Occipital lobe (tissue), 2 donors: ENCODE measurements around the gene BPIFA3. TPM values are rescaled to one million over a fixed set of nuclear protein-coding genes. Genes with fewer than 3 reads are reported as not detected.
A peak's percentile ranks its signal among the peaks of the same experiment; 100 is the strongest.

Source experiments
- DNase-seq: peaks from one replicate; lab custom pipeline; 2025; lab: John Stamatoyannopoulos, UW
- total RNA-seq: library from RNA; depleted of rRNA; stranded (reverse); fragments of >200 nt; gene quantifications from one replicate; pipeline ENCODE4 v1.2.3, GENCODE V29; 2014

The BPIFA3 gene
- total RNA-seq, 1 donor from 2014 or later: not detected

DNA sequence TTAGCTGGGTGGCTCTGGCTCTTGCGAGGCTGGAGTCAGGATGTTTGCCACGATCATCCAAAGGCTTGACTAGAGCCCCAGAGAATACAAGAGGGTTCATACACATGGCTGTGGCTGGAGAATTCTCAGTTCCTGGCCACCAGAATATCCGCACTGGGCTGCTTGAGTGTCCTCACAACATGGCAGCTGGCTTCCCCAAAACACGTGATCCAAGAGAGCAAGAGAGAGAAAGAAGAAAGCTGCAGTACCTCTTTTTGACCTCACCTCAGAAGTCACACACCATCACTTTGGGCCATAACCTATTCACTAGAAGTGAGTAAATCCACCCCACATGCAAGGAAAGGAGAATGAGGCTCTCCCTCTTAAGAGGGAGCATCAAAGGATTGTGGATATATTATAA is 44.3 kb downstream of the BPIFA3 start:
- no peak for DNase-seq

DNA sequence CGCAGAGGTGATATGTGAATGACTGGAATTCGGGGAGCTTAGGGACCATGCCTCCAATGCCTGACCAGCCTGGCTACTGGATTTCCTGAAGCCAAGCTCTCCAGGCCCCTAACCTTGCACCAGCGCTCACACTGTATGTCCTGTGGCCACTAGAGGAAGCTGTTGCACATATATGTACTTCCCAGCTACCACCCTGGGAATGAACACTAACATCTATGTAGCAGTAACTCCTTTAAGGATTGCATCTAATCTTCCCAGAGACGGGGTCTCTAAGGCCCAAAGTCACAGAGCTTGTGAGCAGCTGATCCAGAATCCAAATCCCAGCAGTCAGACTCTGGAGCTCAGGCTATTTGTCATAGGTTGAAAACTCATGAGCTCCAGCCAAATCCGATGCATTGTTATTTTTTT is 45.5 kb downstream of the BPIFA3 start:
- DNase-seq: peak; percentile 16

DNA sequence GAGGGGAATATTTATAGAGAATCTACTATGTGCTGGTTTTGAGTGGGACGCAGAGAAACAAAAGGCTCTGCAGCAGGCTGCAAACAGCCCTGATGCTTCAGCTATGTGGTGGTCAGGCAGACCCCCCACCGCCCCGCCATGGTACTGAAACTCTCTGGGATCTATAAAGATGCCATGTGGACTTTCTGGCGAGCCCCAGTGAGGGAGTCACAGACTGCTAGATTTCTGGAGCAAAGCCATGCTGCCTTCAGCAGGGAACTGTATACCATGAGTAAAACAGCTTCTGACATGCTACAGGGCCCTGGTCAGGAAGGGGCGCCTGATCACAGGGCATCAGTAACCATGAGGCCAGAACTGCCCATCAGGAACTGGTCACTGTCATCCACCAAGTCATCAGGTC is 46.6 kb downstream of the BPIFA3 start:
- DNase-seq: no peak

DNA sequence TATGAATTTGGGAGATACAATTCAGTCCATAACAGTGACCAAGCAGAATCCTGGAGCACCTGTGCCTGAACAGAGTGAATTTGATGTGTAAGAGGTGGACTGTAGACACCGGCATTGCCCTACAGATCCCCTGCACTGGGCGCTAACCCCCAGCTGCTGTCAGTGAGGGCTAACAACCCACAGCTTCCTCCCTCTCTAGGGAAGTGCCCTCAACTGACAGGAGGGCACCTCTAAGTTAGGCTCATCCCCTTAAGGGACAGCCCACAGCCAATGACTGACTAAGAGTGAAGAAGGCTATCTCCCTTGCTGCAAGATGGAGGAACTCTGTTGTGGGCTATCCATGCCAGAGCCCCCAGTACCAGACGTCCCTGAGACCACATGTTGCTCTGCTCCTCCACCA is 50.5 kb downstream of the BPIFA3 start:
- DNase-seq: no peak

DNA sequence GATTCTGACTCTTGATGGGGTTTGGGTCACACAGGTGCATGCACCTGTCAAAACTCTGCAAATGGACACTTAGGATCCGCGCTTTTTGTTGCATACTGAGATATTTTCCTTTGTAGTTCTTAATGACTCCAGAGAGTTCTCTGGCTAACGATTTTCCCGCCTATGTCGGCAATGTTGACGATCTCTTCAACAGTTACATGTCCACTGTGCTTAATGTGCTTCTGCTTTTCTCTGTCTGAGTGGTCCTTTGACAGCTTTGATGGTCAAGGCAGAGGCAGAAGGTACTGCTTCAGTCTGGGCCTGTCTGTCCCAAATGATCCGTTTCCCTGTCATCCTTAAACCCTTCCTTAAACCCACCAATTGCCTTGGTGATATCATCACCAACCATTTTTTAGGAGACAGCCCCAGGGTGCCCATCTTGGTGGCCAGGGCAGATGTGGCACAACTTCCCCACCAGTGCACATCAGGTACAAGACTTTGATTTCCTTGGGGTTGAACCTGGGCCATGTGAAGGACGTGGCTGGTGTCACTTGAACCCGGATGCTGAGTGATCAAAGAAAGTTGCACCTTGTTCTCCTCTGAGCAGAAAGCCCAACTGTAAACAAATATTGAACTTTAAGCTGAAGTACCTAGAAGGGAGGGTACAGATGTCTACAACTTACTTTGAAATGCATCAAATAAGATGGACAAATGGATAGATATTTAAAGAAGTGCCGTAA is 55.2 kb downstream of the BPIFA3 start:
- DNase-seq: no peak

DNA sequence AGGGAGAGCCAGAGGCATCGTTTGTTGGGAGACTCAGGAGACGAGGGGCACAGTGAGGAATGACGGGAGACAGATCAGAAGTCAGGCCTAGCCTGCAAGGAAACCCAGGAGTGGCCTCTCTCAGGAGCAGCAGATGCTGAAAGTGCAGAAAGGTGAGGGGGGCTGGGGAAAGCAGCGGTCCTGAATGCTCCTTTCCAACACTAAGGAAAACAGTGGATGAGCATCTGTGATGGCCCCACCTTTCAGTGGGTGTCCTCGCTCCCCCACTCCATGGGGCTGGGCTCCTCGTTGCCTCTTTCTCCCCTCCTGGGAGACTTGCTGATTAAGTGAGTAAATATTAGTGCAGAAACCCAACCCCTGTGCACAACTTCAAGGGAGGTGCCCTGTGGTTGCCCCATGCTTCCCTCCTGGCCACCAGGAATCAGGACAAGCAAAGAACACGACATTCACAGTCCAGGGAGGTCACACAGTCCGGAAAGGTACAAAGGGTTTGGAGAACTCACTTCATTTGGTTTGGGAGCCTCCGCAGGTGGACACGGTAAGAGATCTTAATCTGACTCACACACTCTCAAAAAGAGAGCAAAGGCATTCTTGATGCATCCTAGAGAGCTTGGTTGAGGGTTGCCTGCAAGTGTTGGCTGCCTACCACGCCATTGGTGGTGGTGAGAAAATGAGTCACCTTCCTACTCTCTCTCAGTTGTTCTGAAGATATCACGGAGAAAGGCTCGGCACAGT is 56.1 kb downstream of the BPIFA3 start:
- peak; percentile 40 for DNase-seq

DNA sequence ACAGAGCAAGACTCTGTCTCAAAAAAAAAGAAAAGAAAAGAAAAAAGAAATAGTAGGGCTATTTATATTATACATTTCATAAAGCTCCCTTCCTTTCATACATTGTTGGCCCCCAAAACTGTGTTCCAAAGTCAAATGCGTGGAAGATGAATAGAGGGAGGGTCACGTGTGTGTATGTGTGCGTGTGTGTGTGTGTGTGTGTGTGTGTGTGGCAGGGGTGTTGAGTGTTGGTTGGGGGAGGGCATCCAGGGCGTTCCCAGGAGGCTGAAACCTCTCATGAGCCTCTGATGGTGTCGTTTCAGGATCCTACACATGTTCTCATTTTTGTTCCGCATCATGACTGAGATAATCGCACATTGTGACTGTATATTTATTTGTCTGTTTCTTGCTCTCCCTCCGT is 58.1 kb downstream of the BPIFA3 start:
- DNase-seq: no peak

DNA sequence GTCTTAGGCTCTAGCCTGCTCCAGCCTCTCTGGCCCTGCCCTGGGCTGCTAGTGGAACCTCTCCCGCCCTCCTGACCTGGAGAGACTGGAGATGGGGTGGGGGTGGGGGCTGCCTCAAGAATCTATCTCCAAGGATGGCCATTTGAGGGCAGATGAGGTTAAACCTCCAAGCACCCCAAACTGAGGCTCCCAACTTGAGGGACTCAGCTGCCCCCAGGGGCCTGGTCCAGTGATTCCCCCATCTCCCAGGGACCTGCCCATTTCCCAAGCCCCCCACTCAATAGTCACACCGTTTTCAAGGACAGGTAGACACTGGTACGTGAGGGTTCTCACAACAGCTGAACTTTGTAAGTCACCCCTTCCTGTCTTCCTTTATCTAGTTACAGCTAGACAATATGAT is 58.7 kb downstream of the BPIFA3 start:
- DNase-seq: no peak

DNA sequence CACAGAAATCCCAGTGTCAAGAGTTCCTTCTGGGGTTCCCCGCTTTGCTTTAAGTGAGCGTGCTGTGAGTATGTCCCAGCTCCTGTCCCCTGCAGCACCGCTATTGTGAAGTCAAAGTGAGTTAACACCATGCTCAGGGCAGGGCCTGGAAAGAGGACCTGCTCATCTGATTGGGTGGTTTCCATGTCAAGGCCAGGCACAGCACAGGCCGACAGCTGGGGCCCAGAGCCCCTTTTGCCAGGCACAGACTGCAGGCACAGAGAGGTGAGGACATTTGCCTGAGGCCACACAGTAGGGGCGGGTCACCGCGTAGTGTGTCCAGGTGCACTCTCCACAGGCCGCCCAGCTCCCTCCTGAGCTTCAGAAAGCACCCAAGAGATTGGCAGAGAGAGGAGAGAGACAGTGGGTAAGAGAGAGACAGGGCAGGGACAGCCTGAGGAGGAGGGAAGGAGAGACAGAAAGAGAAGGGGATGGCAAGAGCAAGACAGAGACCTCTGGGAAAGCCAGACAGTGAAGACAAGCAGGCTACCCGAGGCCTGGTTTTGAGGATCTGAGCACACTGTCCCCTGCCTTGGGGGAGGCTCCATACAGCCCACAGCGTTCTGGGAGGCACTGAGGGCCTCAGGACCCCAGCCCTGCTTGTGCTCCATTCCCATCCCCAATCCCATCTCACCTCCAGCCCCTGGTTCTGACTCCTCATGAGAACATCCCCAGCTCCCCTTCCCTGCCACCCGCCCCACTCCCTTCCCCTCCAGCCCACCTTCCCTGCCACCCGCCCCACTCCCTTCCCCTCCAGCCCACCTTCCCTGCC is 59.4 kb downstream of the BPIFA3 start:
- DNase-seq: no peak

Other genes with a start within 250 kb of the BPIFA3 start
- not detected for gene SUN5, start 212.9 kb upstream of the BPIFA3 start, total RNA-seq
- 0.31 TPM for gene BPIFB2, start 209.6 kb upstream of the BPIFA3 start, total RNA-seq
- not detected for gene BPIFB6, start 185.7 kb upstream of the BPIFA3 start, total RNA-seq
- not detected for gene BPIFB3, start 163.4 kb upstream of the BPIFA3 start, total RNA-seq
- gene BPIFB4, start 137.7 kb upstream of the BPIFA3 start, total RNA-seq: not detected
- gene BPIFA2, start 49.2 kb upstream of the BPIFA3 start, total RNA-seq: not detected
- not detected for gene BPIFA1, start 18.6 kb downstream of the BPIFA3 start, total RNA-seq
- gene BPIFB1, start 65.9 kb downstream of the BPIFA3 start, total RNA-seq: not detected
- 20.4 TPM for gene CDK5RAP1, start 184.2 kb downstream of the BPIFA3 start, total RNA-seq
- gene SNTA1, start 226.4 kb downstream of the BPIFA3 start, total RNA-seq: 15.6 TPM